K562 (cell line): ENCODE data around the gene RASAL1. TPM values are rescaled to one million over a fixed set of nuclear protein-coding genes. Genes with fewer than 3 reads are reported as not detected.

Experiments used
- ATAC-seq: fragments of 200-7000 bp; cut with Tn5 transposase; 3 replicates; pipeline ENCODE4 v1.9.1; 2020; ENCODE audit warnings: moderate library complexity
- BruUV-seq: library from RNA; stranded (reverse); fragments of 400-500 nt; replicated peaks from 2 replicates; lab custom pipeline; 2021; lab: Mats Ljungman, UMichigan
- CTCF ChIA-PET: fragments of 300-600 bp; formaldehyde crosslinking; extraction: SDS; loops from one replicate; lab custom pipeline; 2021; ENCODE audit warnings: low intra/inter-chr PET ratio; lab: Yijun Ruan, JAX
- POLR2A ChIA-PET: fragments of 300-600, 350-650 bp; sonication (Branson Sonifier 250); formaldehyde crosslinking; extraction: SDS; loops from one replicate; lab custom pipeline; 2021; ENCODE audit warnings: antibody characterized with exemption, inconsistent platforms; lab: Yijun Ruan, JAX
- DNase-seq, 4 experiments: peaks; one replicate each; pipeline versions ENCODE4 v3.0.0 to v3.0.0-alpha.2; 2011 to 2018; ENCODE audit warnings: low spot score in 3 of 4, mixed read lengths in 3 of 4; ENCODE audit errors: extremely low read depth in 1 of 4
- FAIRE-seq: peaks from 2 replicates; lab custom pipeline; 2011; peaks lifted over from hg19 to GRCh38; lab: Jason Lieb, UNC
- H2AFZ ChIP-seq: 2 replicates; pipeline ENCODE4 v1.6.0; 2011; ENCODE audit warnings: low read depth, low read length, control low read depth, inconsistent platforms
- H3K27ac ChIP-seq: fragments of 200-600 bp; 3 replicates; pipeline ENCODE4 v1.8.0; 2011; ENCODE audit warnings: low read depth, mild to moderate bottlenecking, control low read depth, inconsistent platforms, low read length, moderate library complexity, mixed read lengths; ENCODE audit errors: extremely low read depth
- H3K27me3 ChIP-seq, 2 experiments: fragments of 300-600 bp in 1 of 2; 2 replicates in 1 of 2; 3 replicates in 1 of 2; pipeline versions ENCODE4 v1.6.0 to v1.8.0; 2011; ENCODE audit warnings: inconsistent platforms in 2 of 2, low read length in 2 of 2, mild to moderate bottlenecking in 1 of 2, mixed read lengths in 1 of 2, moderate library complexity in 1 of 2; ENCODE audit not compliant: control insufficient read depth in 2 of 2, insufficient read depth in 2 of 2
- H3K36me3 ChIP-seq: fragments of 300-600 bp; 3 replicates; pipeline ENCODE4 v1.8.0; 2011; ENCODE audit warnings: mild to moderate bottlenecking, low read length, inconsistent platforms; ENCODE audit not compliant: control insufficient read depth, insufficient read depth
- H3K4me1 ChIP-seq, 2 experiments: fragments of 200-600 bp in 1 of 2; replicated peaks in 1 of 2; 2 replicates in 1 of 2; 3 replicates in 1 of 2; pipeline versions ENCODE4 v1.5.1 to v1.8.0; 2011; ENCODE audit warnings: inconsistent platforms in 2 of 2, low read length in 2 of 2, mild to moderate bottlenecking in 1 of 2, mixed read lengths in 1 of 2, moderate library complexity in 1 of 2; ENCODE audit not compliant: control insufficient read depth in 2 of 2, insufficient read depth in 2 of 2
- H3K4me2 ChIP-seq: 2 replicates; pipeline ENCODE4 v1.6.1; 2011; ENCODE audit warnings: low read length, control low read depth, inconsistent platforms, mixed read lengths; ENCODE audit not compliant: insufficient read depth
- H3K4me3 ChIP-seq: fragments of 200-600 bp; sonication (generic), shearing (Covaris generic); 2 replicates; pipeline ENCODE4 v1.5.1; 2016; ENCODE audit warnings: control low read depth, inconsistent platforms
- H3K79me2 ChIP-seq: fragments of 200-600 bp; 3 replicates; pipeline ENCODE4 v1.8.0; 2011; ENCODE audit warnings: low read length, inconsistent platforms; ENCODE audit not compliant: control insufficient read depth, insufficient read depth
- H3K9ac ChIP-seq, 2 experiments: 2 replicates each; pipeline versions ENCODE4 v1.6.0 to v1.6.1; 2011; ENCODE audit warnings: low read depth in 2 of 2, low read length in 2 of 2, control low read depth in 1 of 2, inconsistent platforms in 1 of 2, mild to moderate bottlenecking in 1 of 2, mixed read lengths in 1 of 2; ENCODE audit not compliant: insufficient read depth in 1 of 2
- H3K9me1 ChIP-seq: one replicate; pipeline ENCODE4 v1.6.0; 2011; ENCODE audit warnings: inconsistent platforms, mild to moderate bottlenecking, low read length, moderate library complexity; ENCODE audit not compliant: control insufficient read depth, insufficient read depth
- H3K9me3 ChIP-seq: replicated peaks from 2 replicates; pipeline ENCODE4 v1.5.1; 2011; ENCODE audit warnings: low read depth, low read length, inconsistent platforms; ENCODE audit not compliant: control insufficient read depth, insufficient read depth
- H4K20me1 ChIP-seq: replicated peaks from 2 replicates; pipeline ENCODE4 v1.6.1; 2011; ENCODE audit warnings: low read length, inconsistent platforms, mixed read lengths; ENCODE audit not compliant: control insufficient read depth, insufficient read depth
- BHLHE40 ChIP-seq: IDR thresholded peaks from 2 replicates; pipeline ENCODE4 v1.6.1; 2011; ENCODE audit warnings: low read length, improper control_type of control experiment
- CTCFL ChIP-seq: IDR thresholded peaks from 2 replicates; pipeline ENCODE4 v1.6.1; 2011; ENCODE audit warnings: borderline replicate concordance, low read depth, mild to moderate bottlenecking, moderate library complexity, low read length; ENCODE audit not compliant: insufficient read depth, poor library complexity, severe bottlenecking
- ETV5 ChIP-seq: sonication (generic); formaldehyde crosslinking; IDR thresholded peaks from 2 replicates; pipeline ENCODE4 v1.4.0; 2020; ENCODE audit warnings: low read depth, mild to moderate bottlenecking, missing genetic modification reagents
- ILK ChIP-seq: fragments of 450-650 bp; IDR thresholded peaks from 2 replicates; pipeline ENCODE4 v1.6.1; 2016; ENCODE audit warnings: missing genetic modification characterization, low read depth, mild to moderate bottlenecking, missing compliant biosample characterization, moderate library complexity, borderline replicate concordance
- RHOXF2B ChIP-seq: fragments of 250-450 bp; sonication (Bioruptor Pico); conservative IDR thresholded peaks from 2 replicates; pipeline ENCODE4 v1.5.1; 2021
- ZNF12 ChIP-seq: sonication (generic); formaldehyde crosslinking; IDR thresholded peaks from 2 replicates; pipeline ENCODE4 v1.4.0; 2020; ENCODE audit warnings: mild to moderate bottlenecking, missing genetic modification reagents
- WGBS: fragments of 100-300 bp; shearing (Covaris generic); methylation state at CpG from one replicate; pipeline ENCODE4 v1.1.6; 2016; ENCODE audit warnings: low coverage, mixed read lengths; ENCODE audit not compliant: insufficient coverage; ENCODE audit errors: missing lambda C conversion rate; 5-methylcytosine and 5-hydroxymethylcytosine counted together
- in situ Hi-C: fragments of 300-500 bp; cut with MboI; formaldehyde crosslinking; loops from 4 replicates; pipeline ENCODE4 v1.15.0; 2018; ENCODE audit warnings: inconsistent platforms, mixed read lengths
- intact Hi-C: fragments of 100-400 bp; cut with micrococcal nuclease; formaldehyde crosslinking; loops from 2 replicates; pipeline ENCODE4 v1.14.2; 2022
- polyA plus RNA-seq, 8 experiments: library from polyadenylated mRNA; depleted of rRNA in 4 of 8; stranded (reverse) in 5 of 8; unstranded in 3 of 8; fragments of >200 nt; fragmentation: Nextera tagmentation in 2 of 8; fragmentation: Illumina TruSeq in 1 of 8; extraction: Ambion mirVana in 2 of 8; extraction: Trizol in 1 of 8; gene quantifications; 2 replicates each; pipeline versions ENCODE4 v1.2.1 to v1.2.3, GENCODE V29; 2011 to 2014; ENCODE audit warnings: inconsistent platforms in 1 of 8, missing spikeins in 1 of 8
- total RNA-seq, 7 experiments: library from RNA; depleted of rRNA in 6 of 7; stranded (reverse); fragments of >200 nt in 6 of 7; fragmentation: Illumina TruSeq in 2 of 7; extraction: Trizol in 2 of 7; gene quantifications; 2 replicates each; pipeline versions ENCODE4 v1.2.1 to v1.2.3, GENCODE V29; 2011 to 2021; ENCODE audit warnings: low replicate concordance in 1 of 7
- TF ChIP-seq, protein P1 (sequence below): fragments of 450-650 bp; formaldehyde crosslinking; conservative IDR thresholded peaks from 2 replicates; pipeline ENCODE4 v1.4.0; 2022; ENCODE audit warnings: mild to moderate bottlenecking, missing genetic modification characterization
- TF ChIP-seq, protein P2 (sequence below): fragments of 450-650 bp; formaldehyde crosslinking; IDR thresholded peaks from 2 replicates; pipeline ENCODE4 v1.4.0; 2022; ENCODE audit warnings: mild to moderate bottlenecking, moderate library complexity

RASAL1 gene
- total and polyA plus RNA-seq, 9 of the 15 experiments (the other 6 are each of a cell fraction or from before 2014, with no cell fraction given), result 0.06 to 0.16 (median 0.14) TPM; not detected in 6

DNA sequence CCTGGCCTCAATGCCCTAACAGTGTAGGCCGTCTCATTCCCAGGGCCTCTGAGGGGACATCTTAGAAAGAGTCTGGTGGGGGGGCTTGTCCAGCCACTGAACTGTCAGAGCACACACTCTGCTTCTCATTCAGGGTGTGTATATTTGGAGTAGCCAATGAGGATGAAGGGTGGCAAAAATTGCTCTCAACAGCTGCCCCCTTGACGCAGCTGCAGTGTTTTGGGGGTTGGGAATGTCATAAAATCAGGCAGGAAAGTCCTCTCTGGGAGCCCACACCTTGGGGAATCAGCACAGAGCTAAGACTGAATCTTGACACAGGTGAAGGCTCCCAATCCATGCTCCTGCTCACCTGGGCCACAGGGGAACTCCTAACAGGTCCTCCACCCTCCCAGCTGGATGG is 1.5 kb downstream of the RASAL1 start:
- ATAC-seq (no peak), FAIRE-seq (no peak)
- H3K9ac ChIP-seq, result no peak overlapping the region

DNA sequence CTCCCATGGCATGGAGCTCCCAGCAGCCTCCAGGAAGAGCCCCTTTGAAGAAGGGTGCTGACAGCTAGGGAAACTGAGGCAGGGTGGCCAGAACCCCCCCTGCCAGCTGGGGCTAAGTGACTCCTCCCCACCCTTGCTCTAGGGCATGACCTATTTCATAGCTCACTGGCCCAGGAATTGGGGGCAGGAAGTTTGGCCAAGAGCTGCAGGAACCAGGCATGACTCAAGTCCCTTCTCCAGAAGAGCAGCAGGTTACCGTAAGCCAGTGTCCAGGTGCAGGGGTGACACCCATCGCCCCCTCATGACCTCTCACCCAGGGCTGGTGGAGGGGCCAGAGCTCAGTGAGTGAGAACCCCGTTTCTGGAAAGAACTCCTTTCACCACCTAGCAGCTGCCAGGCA is 1.9 kb downstream of the RASAL1 start:
- Histone ChIP-seq H3K9me1 (no peaks in the 10 kb centered on the region), H2AFZ (no peak overlapping the region), H3K79me2 (no peaks in the 10 kb centered on the region), H3K27ac (no peak overlapping the region), H3K36me3 (no peaks in the 10 kb centered on the region), H3K9ac (no peak overlapping the region), H4K20me1 (peaks cover 10% of the 10 kb centered on the region), H3K27me3 (no peaks in the 10 kb centered on the region), H3K4me1 (peaks cover 8 to 29% of the 10 kb centered on the region in 2 experiments), H3K4me2 (no peak overlapping the region), H3K9me3 (no peaks in the 10 kb centered on the region), H3K4me3 (no peak overlapping the region)
- POLR2A ChIA-PET, result interaction anchor here (0.6 to 1.0 kb wide), 4 partner anchors 13 to 822 kb away, joined by 3 to 4 read pairs (median 4); partner anchors contain the start of gene CFAP73
- CTCF ChIA-PET, result no interaction called here
- no peak for FAIRE-seq
- in situ Hi-C loops (no loop called here), intact Hi-C loops (no loop called here)
- DNase-seq, result no peak
- BruUV-seq, result no TSS peak
- WGBS, result 10% methylated on average over 3 of the region's 3 CpGs
- ATAC-seq, result no peak
- TF ChIP-seq ETV5 (CRISPR knock-in tag), result no peak
- TF ChIP-seq, protein P1, sequence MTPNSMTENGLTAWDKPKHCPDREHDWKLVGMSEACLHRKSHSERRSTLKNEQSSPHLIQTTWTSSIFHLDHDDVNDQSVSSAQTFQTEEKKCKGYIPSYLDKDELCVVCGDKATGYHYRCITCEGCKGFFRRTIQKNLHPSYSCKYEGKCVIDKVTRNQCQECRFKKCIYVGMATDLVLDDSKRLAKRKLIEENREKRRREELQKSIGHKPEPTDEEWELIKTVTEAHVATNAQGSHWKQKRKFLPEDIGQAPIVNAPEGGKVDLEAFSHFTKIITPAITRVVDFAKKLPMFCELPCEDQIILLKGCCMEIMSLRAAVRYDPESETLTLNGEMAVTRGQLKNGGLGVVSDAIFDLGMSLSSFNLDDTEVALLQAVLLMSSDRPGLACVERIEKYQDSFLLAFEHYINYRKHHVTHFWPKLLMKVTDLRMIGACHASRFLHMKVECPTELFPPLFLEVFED (CRISPR knock-in tag), result no peak
- TF ChIP-seq BHLHE40, result no peak
- no peak for TF ChIP-seq CTCFL
- TF ChIP-seq ILK (tag), result no peak

More for the DNA sequence above, 1.5 kb downstream of the RASAL1 start:
- intact Hi-C loops (no loop called here), in situ Hi-C loops (no loop called here)
- Histone ChIP-seq H3K79me2 (no peaks in the 10 kb centered on the region), H2AFZ (no peak overlapping the region), H3K9me1 (no peaks in the 10 kb centered on the region), H3K36me3 (no peaks in the 10 kb centered on the region), H3K27ac (no peak overlapping the region), H3K4me3 (no peak overlapping the region), H3K9me3 (no peaks in the 10 kb centered on the region), H3K4me2 (no peak overlapping the region), H4K20me1 (peaks cover 10% of the 10 kb centered on the region), H3K27me3 (no peaks in the 10 kb centered on the region), H3K4me1 (peaks cover 8 to 29% of the 10 kb centered on the region in 2 experiments)
- ChIA-PET CTCF (no interaction called here), POLR2A (interaction anchor here (0.6 to 1.2 kb wide), 6 partner anchors 14 to 821 kb away, joined by 3 to 4 read pairs (median 4); partner anchors contain the start of gene CFAP73)
- WGBS, result 10% methylated on average over 2 of the region's 2 CpGs
- TF ChIP-seq, protein P2, sequence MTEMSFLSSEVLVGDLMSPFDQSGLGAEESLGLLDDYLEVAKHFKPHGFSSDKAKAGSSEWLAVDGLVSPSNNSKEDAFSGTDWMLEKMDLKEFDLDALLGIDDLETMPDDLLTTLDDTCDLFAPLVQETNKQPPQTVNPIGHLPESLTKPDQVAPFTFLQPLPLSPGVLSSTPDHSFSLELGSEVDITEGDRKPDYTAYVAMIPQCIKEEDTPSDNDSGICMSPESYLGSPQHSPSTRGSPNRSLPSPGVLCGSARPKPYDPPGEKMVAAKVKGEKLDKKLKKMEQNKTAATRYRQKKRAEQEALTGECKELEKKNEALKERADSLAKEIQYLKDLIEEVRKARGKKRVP, result no peak
- TF ChIP-seq RHOXF2B (CRISPR knock-in tag) (no peak), ZNF12 (CRISPR knock-in tag) (no peak)
- no peak for DNase-seq
- BruUV-seq, result no TSS peak
